Activated CD8-positive, alpha-beta T cell treated with anti-CD3 and anti-CD28 coated beads, Interleukin-2, amount 10 ng/mL, durations not matched to agents 7 days and 5 days (primary cell): ENCODE results near the gene COL7A1. TPM values are rescaled to one million over a fixed set of nuclear protein-coding genes. Genes with fewer than 3 reads are reported as not detected.

Experiments
- ATAC-seq: fragments of 150-1000 bp; cut with Tn5 transposase; one replicate; pipeline ENCODE4 v1.10.0; 2021; ENCODE audit warnings: moderate library complexity
- CTCF ChIA-PET: fragments of 350-600 bp; sonication (Branson Sonifier 250); formaldehyde crosslinking; loops from one replicate; lab custom pipeline; 2021; ENCODE audit warnings: antibody characterized with exemption; lab: Charles Lee
- POLR2A ChIA-PET: fragments of 350-600 bp; sonication (Branson Sonifier 250); formaldehyde crosslinking; loops from one replicate; lab custom pipeline; 2021; ENCODE audit warnings: antibody characterized with exemption; lab: Charles Lee
- DNase-seq: peaks from one replicate; pipeline ENCODE4 v3.0.0-alpha.2; 2020
- H3K27ac Mint-ChIP-seq: one replicate; pipeline ENCODE4 v1.8.0; 2021; ENCODE audit warnings: mild to moderate bottlenecking, mixed read lengths
- H3K27me3 Mint-ChIP-seq: one replicate; pipeline ENCODE4 v1.8.0; 2021; ENCODE audit warnings: low read depth, mixed read lengths
- H3K36me3 Mint-ChIP-seq: one replicate; pipeline ENCODE4 v1.8.0; 2021; ENCODE audit warnings: low read depth, mixed read lengths
- H3K4me1 Mint-ChIP-seq: one replicate; pipeline ENCODE4 v1.8.0; 2021; ENCODE audit warnings: low read depth, mixed read lengths
- H3K4me3 Mint-ChIP-seq: one replicate; pipeline ENCODE4 v1.8.0; 2021; ENCODE audit warnings: mild to moderate bottlenecking, mixed read lengths
- H3K9me3 Mint-ChIP-seq: one replicate; pipeline ENCODE4 v1.8.0; 2022; ENCODE audit warnings: mixed read lengths; ENCODE audit not compliant: insufficient read depth
- total RNA-seq, 2 experiments: library from RNA; stranded (reverse); gene quantifications; one replicate each; pipeline ENCODE4 v1.2.3, GENCODE V29; 2021

The COL7A1 gene
- total RNA-seq, 2 experiments from 2014 or later = 1.2 to 1.6 TPM

DNA sequence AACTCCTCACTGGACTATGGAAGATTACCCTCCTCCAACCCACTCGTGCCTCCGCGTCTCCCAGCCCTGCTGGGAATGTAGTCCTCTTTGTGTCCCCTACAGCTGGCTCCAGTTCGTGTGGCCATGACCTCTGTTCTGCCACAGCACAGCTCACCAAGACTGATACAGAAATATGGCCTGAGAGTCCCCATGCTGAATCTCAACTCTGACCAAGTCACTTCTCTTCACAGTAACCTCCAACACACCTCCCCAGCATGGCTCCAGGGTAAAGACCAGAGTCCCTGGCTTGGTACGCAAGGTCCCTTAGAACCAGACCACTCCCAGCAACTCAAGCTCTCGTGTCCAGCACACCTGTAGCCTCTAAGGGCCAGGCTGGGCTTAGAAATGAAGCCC, 2.3 kb upstream of the COL7A1 start:
- ATAC-seq (no peak), DNase-seq (no peak)
- Mint-ChIP-seq H3K27me3 (peaks cover 20% of the 10 kb centered on the region), H3K27ac (peak overlapping the region; percentile 10), H3K36me3 (peaks cover 29% of the 10 kb centered on the region), H3K4me3 (no peak overlapping the region), H3K9me3 (no peaks in the 10 kb centered on the region), H3K4me1 (peaks cover 2% of the 10 kb centered on the region)
- CTCF ChIA-PET = no interaction called here
- POLR2A ChIA-PET = no interaction called here

DNA sequence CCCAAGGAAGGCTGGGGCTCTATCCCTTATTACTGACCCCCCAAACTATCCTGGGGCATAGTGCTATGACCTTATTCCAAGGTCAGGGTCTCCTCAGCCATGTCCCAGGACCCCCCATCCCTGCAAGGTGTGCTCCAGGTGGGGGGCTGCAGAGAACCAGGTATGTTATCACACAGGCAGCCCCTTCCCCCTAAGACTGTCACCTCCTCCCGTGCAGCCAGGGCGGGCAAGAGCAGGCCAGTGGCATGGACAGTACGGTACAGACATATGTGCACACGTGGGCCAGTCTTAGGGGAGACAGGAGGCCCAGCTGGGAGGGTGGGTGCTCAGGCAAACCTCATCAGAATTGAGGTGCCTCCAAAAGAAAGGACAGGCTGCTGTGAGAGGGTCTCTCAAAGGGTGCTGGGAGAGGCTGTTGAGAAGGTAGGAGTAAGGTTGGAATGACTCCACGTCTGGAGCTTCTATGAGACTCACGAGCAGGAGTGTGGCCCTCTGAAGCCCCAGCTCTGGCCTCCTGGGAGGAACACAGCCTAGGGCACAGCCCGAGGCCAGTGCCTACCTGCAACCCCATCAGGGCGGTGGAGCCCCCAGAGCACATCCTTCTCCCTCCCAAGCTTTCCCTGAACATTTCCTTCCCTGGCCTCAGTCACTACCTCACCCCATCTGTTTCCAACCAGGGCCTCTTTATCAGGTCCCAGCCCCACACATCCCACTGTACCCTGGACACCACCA, 1.7 kb upstream of the COL7A1 start:
- ChIA-PET CTCF (no interaction called here), POLR2A (no interaction called here)
- no peak overlapping the region for H3K4me3 Mint-ChIP-seq
- peaks cover 2% of the 10 kb centered on the region for H3K4me1 Mint-ChIP-seq
- no peaks in the 10 kb centered on the region for H3K9me3 Mint-ChIP-seq
- peaks cover 20% of the 10 kb centered on the region for H3K27me3 Mint-ChIP-seq
- H3K36me3 Mint-ChIP-seq = peaks cover 27% of the 10 kb centered on the region
- H3K27ac Mint-ChIP-seq = peak overlapping the region; percentile 39
- ATAC-seq (no peak), DNase-seq (no peak)

DNA sequence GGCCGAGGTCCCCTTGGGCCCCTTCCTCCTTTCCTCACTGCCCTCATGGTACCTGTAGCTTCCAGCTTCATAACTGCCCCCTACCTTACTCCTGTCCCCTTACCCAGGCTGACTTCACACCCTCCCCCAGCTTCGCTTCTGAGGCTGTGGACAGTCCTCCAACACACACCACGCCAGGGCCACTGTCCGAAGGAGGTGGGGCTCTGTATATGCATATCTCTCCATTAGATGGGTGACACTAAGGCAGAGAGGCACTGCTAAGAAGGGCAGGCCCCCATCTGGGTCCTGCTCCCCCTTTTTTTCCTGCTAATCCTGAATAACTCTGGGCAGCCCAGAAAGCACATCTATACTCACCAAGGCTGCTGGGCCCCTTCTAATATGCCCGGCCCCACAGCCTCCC, 1.0 kb upstream of the COL7A1 start:
- DNase-seq = no peak
- H3K4me3 Mint-ChIP-seq = no peak overlapping the region
- H3K4me1 Mint-ChIP-seq = peaks cover 2% of the 10 kb centered on the region
- POLR2A ChIA-PET = no interaction called here
- H3K27ac Mint-ChIP-seq = no peak overlapping the region
- H3K27me3 Mint-ChIP-seq = peaks cover 20% of the 10 kb centered on the region
- peaks cover 27% of the 10 kb centered on the region for H3K36me3 Mint-ChIP-seq
- CTCF ChIA-PET = no interaction called here
- no peaks in the 10 kb centered on the region for H3K9me3 Mint-ChIP-seq
- no peak for ATAC-seq

DNA sequence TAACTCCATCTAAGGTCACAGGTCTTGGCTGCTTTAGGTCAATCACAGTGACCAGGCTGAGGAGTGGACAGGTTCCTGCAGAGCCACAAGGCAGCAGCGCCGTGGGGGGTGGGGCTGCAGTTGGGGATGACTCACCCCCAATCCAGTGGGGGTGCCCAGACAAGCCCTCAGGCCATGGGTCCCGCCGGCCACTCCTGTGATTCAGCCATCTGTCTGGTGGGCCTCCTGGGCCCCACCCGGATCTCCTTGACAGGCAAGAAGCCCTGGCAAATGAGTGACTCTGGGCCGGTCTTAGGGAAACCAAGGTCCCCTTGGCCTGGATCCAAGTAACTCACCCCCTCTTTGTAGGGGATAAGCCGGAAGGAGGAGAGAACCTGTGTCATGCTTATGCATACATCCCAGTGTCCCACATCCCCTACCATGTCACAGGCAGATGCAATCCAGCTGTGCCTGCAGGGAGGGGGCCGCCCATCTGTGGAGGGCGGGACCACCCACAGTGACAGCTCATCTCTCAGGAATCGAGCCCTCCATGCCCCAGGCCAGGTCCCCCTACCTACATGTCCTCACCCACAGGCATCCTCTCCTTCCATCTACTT, 495 bp upstream of the COL7A1 start:
- H3K4me1 Mint-ChIP-seq = peaks cover 2% of the 10 kb centered on the region
- no peak for ATAC-seq
- no peaks in the 10 kb centered on the region for H3K9me3 Mint-ChIP-seq
- no peak overlapping the region for H3K4me3 Mint-ChIP-seq
- H3K27me3 Mint-ChIP-seq = peaks cover 20% of the 10 kb centered on the region
- CTCF ChIA-PET = interaction anchor here (0.6 kb wide), 1 partner anchor 14 kb away, joined by 3 read pairs; the partner anchor contains the start of gene UQCRC1
- no peak overlapping the region for H3K27ac Mint-ChIP-seq
- peaks cover 22% of the 10 kb centered on the region for H3K36me3 Mint-ChIP-seq
- no peak for DNase-seq
- POLR2A ChIA-PET = no interaction called here

DNA sequence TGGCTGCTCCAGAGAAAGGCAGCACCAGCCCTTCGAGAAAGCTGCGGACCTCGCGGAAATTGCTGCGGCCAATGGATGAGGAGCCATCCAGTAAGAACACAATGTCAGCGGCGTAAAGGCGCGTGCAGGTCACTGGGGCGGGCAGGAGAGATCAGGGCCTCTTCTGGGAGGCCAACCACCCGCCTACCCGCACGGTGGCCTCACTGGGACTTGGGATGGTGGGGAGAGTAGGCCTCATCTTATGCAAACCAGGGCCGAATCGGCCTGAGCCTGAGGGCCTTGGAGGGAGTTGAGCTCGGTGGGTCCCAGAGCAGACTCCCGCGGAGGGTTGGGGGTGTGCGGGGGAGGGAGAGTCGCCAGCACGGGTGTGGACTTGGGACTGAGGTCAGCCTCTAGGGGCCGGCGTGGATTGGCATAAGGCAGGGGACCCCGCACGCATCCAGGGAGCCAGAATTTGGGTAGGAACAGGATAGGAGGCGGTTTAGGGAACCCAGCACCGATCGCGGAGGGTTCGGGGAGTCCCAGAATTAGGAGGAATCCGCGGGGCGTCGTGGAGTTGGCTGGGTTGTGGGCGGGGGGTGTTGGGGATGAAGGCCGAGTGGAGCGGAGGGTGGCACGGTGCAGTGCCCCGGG, 596 bp downstream of the COL7A1 start:
- no peak for DNase-seq
- Mint-ChIP-seq H3K9me3 (no peaks in the 10 kb centered on the region), H3K27ac (no peak overlapping the region), H3K4me1 (peaks cover 2% of the 10 kb centered on the region), H3K36me3 (peaks cover 13% of the 10 kb centered on the region), H3K27me3 (peaks cover 25% of the 10 kb centered on the region), H3K4me3 (no peak overlapping the region)
- CTCF ChIA-PET = no interaction called here
- POLR2A ChIA-PET = no interaction called here
- no peak for ATAC-seq

DNA sequence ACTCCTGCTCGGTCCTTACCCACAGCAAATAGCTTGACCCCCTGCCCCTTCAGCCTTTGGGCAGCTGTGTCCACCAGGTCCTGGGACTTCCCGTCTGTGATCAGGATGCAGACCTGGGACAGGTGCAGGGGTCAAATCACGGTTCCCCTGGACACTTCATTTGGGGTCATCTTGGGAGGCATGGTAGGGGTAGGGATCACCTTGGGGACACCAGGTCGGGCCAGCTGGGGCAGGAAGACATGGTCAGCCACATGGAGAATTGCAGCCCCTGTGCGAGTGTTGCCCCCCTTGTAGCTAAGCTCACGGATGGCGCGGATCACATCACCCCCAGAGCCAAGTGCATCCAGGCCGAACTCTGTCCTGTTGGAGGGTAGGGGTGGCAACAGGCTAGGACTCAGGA, 1.8 kb downstream of the COL7A1 start:
- H3K36me3 Mint-ChIP-seq = peaks cover 4% of the 10 kb centered on the region
- peaks cover 30% of the 10 kb centered on the region for H3K27me3 Mint-ChIP-seq
- ATAC-seq (no peak), DNase-seq (no peak)
- peaks cover 2% of the 10 kb centered on the region for H3K4me1 Mint-ChIP-seq
- no peak overlapping the region for H3K4me3 Mint-ChIP-seq
- no peaks in the 10 kb centered on the region for H3K9me3 Mint-ChIP-seq
- H3K27ac Mint-ChIP-seq = no peak overlapping the region
- ChIA-PET CTCF (no interaction called here), POLR2A (no interaction called here)

DNA sequence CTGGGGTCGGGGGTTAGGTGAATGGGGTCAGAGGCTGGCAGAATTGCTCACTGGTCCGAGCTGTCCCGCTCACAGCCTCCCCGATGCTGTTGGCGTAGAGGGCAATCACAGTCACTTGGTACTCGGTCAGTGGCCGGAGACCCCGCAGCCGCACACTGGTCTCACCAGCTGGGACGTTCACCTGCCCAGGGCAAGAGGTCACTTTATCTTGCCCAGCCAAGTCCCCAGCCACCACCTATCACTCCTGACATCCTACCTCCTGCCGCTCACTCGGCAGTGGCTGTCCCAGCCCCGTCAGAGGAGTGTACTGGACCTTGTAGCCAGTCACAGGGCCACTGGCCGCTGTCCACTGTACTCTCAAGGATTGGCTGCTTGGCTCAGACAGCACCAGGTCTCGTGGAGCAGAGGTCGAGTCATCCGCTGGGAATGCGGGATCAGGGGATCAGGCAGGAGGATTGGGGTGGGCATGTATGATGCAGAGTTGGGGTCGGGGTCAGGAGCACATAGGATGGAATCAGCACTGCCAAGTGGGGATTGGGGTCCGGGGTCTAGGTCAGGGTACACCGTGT, 2.5 kb downstream of the COL7A1 start:
- Mint-ChIP-seq H3K27me3 (peaks cover 33% of the 10 kb centered on the region), H3K27ac (no peak overlapping the region), H3K4me1 (peaks cover 2% of the 10 kb centered on the region), H3K36me3 (peaks cover 4% of the 10 kb centered on the region), H3K9me3 (no peaks in the 10 kb centered on the region), H3K4me3 (no peak overlapping the region)
- CTCF ChIA-PET = no interaction called here
- ATAC-seq (no peak), DNase-seq (no peak)
- POLR2A ChIA-PET = no interaction called here

DNA sequence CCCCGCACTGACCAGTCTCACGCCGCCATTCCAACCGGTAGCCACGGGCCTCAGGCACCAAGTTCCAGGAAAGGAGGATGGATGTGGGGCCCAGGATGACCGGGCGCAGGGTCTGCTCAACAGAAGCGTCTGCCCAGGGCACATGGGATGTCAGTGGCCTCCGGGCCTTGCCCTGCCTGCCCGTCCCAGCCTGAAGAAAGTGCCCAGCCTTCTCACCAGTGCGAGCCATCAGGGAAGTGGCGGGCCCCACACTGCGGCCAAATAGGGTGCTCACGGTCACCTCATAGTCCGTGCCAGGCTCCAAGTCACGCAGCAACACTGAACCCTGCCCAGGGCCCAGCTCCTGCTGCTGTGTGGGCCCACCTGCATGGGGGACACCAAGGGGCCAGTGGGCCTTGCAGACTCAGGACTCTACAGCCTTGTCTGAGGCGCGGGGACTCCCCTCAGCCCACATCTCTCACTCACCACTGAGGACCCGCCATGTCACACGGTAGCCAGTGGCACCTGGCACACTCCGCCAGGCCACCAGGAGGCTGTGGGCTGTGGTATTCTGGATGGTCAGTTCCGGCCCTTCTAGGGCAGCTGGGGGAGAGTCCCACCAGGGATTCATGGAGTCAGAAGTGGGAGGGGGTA, 3.1 kb downstream of the COL7A1 start:
- H3K4me1 Mint-ChIP-seq = peaks cover 2% of the 10 kb centered on the region
- ATAC-seq (no peak), DNase-seq (no peak)
- peaks cover 33% of the 10 kb centered on the region for H3K27me3 Mint-ChIP-seq
- no peaks in the 10 kb centered on the region for H3K36me3 Mint-ChIP-seq
- no peak overlapping the region for H3K4me3 Mint-ChIP-seq
- H3K27ac Mint-ChIP-seq = no peak overlapping the region
- H3K9me3 Mint-ChIP-seq = no peaks in the 10 kb centered on the region
- ChIA-PET POLR2A (no interaction called here), CTCF (no interaction called here)

DNA sequence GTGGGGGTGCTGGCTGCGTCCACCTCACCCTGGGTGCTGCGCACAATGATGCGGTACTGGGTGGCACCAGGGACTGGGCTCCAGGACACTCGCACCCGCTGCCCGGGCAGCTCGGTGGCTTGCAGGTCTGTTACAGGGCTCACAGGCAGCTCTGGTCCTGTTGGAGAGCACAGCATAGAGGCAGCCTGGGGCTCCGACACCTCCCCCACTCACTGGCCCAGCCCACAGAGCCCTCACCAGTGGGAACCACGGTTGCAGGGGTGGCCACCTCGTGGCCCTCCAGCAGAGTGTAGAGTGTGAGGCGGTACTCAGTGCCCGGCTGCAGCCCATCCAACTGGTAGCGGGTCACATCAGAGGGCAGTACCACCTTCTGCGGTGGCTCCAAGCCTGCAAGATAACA, 3.7 kb downstream of the COL7A1 start:
- ATAC-seq (no peak), DNase-seq (no peak)
- Mint-ChIP-seq H3K27me3 (peaks cover 33% of the 10 kb centered on the region), H3K36me3 (no peaks in the 10 kb centered on the region), H3K4me1 (peaks cover 2% of the 10 kb centered on the region), H3K27ac (no peak overlapping the region), H3K9me3 (no peaks in the 10 kb centered on the region), H3K4me3 (no peak overlapping the region)
- ChIA-PET CTCF (no interaction called here), POLR2A (no interaction called here)

DNA sequence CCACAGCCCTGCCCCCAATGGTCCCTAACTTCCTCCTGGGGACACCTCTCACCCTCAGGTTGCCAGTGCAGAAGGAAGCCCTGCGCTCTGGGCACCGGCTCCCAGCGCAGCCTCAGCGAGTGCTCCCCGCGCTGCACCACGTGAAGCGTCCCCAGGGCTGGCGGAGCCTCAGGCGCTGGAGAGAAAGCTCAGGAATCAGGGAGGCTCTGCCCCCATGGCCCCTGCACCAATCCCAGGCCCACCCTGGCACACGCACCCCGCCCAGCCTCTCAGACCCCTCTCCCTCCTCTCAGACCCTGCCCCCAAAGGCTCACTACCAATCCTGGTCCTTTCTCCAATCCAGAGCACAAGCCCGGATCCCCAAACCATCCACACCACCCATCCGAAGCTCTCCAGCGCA, 6.9 kb downstream of the COL7A1 start:
- ChIA-PET POLR2A (no interaction called here), CTCF (no interaction called here)
- no peak for ATAC-seq
- no peak for DNase-seq
- Mint-ChIP-seq H3K4me3 (no peak overlapping the region), H3K27ac (no peak overlapping the region), H3K36me3 (no peaks in the 10 kb centered on the region), H3K9me3 (no peaks in the 10 kb centered on the region), H3K4me1 (no peaks in the 10 kb centered on the region), H3K27me3 (peaks cover 13% of the 10 kb centered on the region)

DNA sequence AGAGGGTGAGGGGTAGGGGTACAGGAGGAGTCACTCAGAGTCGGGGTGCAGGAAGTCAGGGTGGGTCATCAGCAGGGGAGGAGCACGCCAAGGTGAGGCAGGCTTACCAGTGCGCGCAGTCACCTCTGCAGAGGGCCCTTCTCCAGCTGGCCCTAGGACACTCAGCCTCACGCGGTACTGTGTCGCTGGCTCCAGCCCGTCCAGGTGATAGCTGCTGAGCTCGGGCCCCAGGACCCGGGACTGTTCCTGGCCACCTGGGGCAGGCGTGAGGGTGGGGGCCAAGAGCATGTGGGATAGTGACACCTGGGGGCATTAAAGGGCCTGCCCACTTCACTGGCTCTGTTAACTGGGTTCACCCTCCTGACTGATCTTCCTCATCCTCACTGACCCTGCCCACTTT, 7.4 kb downstream of the COL7A1 start:
- no peak for DNase-seq
- ChIA-PET CTCF (no interaction called here), POLR2A (no interaction called here)
- Mint-ChIP-seq H3K27me3 (peaks cover 13% of the 10 kb centered on the region), H3K27ac (no peak overlapping the region), H3K4me3 (no peak overlapping the region), H3K9me3 (no peaks in the 10 kb centered on the region), H3K36me3 (no peaks in the 10 kb centered on the region), H3K4me1 (no peaks in the 10 kb centered on the region)
- no peak for ATAC-seq

DNA sequence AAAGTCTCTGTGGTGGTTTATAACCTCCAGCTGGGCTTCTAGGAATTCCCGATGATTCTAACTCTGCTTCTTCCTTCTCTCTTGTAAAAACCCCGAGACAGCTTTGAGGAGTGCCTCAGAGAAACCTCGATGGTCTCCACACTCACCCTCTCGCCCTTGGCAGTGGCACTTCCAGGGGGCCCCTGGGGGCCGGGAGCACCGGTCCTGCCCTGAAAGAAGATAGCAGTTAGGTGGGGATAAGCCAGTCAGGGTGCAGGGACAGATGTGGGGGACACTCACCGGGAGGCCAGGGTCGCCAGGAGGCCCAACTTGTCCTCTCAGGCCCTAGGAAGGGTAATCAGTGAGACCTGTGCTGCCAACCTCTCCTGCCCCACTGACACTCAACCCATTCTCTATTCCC, 9.7 kb downstream of the COL7A1 start:
- ATAC-seq = no peak
- Mint-ChIP-seq H3K36me3 (no peaks in the 10 kb centered on the region), H3K9me3 (no peaks in the 10 kb centered on the region), H3K4me3 (no peak overlapping the region), H3K4me1 (no peaks in the 10 kb centered on the region), H3K27me3 (peaks cover 13% of the 10 kb centered on the region), H3K27ac (no peak overlapping the region)
- ChIA-PET POLR2A (no interaction called here), CTCF (no interaction called here)
- no peak for DNase-seq
